GM21576 (cell line): Measurements from ENCODE around the gene SAMM50.

Source experiments
- ATAC-seq: cut with Tn5 transposase; IDR thresholded peaks from one replicate; pipeline ENCODE4 v1.9.1; 2021; ENCODE audit warnings: mild to moderate bottlenecking, moderate library complexity; ENCODE audit not compliant: unreplicated experiment

The SAMM50 gene

DNA sequence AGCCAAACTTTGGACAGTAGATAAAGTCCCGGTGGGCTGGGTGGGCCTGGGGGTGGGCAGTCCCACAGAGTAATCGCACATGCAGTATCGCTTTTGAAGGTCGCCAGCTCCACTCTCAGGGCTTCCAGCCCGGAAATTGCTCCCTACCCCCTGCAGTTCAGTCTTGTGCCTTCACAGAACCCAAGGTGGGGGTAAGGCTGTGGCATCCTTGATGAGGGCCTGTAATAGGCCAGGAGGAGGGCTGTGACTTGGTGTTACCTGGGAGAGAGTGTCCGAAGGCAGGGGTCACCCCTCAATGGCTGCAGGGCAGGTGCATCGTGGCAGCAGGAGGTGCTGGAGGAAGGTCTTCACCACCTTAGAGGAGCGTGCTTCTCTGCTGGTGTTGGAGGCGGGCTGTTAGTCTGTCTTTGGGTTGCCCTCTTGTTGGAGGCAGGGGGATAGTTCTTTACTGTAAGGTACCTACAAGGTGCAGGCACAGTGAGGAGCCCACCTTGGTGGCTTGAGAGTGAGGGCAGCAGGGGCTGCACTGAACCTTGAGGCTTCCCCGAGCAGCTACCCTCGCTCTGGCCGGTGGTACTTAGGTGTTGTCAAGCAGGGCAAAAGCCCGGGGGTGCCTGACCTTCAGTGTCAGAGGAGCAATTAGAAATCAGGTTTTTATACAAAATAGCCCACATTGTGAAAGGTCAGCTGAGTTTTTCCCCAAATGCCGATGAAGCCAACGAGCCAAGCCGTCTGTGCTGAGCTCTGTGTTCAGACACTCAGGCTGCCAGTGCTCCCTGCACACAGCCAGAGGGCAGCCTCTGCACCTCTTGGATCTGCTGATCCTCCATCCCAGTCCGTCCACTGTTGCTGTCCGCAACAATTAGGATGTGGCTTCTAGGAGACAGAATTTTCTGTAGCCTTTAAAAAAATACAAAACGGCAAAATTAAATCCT is 21.9 kb downstream of the SAMM50 start:
- ATAC-seq, result no peak

DNA sequence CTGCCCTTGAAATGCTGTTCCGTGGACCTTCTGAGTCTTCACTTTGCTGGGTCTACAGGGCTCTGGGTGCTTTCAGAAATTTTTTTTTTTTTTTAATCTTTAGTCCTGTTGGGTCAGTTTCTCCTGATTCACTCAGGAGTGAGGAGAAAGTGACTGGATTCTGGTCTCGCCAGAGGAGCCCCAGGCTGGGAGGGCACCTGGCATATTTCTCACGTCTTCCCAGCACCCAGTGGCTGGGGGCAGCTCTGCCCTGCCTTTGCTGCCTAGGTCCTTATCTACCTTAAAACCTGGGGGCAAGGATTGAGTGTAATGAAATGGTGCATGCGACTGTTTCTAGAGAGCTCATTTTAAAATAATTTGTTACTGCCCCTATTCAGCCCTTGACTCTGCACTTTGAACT is 23.3 kb downstream of the SAMM50 start:
- ATAC-seq, result no peak

DNA sequence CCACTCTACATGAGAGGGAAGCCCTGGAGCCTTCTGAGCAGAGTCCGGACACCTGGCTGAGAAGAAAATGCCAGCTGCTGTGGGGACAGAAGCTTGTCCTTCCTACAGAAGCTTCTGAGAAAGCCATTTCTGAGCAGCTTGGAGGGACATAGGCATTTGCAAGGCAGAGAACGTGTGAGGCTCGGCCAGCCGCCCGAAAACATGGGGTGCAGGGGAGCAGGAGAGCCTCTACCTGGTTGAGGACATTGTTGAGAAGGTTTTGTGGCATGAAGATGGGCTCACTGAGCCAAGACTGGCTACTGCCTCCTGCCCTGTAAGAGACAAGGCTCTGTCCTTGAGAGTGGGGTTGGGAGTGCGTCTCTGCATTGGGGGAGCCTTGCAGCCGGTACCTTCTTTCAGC is 25.3 kb downstream of the SAMM50 start:
- ATAC-seq, result no peak

DNA sequence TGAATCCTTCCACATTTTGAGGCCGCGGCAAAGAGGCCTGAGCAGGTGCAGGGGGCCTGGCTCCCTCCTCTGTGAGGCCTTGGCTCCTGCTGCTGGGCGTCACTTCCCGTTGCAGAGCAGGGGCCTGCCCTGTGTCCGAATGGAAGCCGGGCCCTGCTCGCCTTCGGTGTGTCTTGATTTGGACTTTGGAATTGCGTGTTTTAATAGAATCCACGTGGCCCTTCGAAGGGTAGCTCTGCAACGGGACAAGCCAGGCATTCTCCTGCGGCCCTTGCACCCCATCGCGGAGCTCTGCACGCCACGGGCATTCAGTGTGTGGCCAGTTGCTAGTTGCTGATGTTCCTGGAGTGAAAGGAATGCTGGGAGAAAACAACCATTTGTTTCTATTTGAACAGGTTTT is 25.8 kb downstream of the SAMM50 start:
- ATAC-seq, result no peak

DNA sequence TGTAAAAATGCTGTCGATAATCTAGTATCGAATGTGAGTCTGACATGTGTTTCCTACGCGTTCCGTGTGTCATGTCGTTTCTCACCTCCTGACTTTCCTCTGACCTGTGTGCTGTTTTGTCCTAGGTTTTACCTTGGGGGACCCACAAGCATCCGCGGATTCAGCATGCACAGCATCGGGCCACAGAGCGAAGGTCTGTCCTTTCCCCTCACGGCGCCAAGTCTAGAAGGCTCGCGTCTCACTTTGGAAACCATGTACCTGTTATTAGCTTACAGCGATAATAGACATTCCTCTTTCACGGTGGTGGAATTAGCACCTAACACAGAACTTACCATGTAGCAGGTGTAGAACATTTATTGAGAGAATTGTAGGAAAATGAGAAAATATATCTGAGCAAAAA is 28.6 kb downstream of the SAMM50 start:
- ATAC-seq, result no peak

DNA sequence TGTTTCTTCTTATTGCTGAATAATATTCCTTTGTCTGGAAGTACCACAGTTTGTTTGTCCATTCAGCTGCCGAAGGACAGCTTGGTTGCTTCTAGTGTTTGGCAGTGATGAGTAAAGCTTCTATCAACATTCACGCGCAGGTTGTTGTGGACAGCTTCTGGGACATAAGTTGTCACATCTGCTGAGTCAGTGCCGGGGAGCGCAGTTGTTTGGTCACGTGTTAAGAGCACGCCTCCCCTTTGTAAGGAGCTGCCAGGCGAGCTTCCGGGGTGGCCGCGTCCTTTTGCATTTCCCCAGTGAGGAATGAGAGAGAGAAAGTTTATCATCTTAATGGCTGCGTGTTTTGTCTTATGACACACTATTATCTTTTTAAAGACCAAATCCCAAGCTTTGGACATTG is 30.3 kb downstream of the SAMM50 start:
- ATAC-seq, result no peak

DNA sequence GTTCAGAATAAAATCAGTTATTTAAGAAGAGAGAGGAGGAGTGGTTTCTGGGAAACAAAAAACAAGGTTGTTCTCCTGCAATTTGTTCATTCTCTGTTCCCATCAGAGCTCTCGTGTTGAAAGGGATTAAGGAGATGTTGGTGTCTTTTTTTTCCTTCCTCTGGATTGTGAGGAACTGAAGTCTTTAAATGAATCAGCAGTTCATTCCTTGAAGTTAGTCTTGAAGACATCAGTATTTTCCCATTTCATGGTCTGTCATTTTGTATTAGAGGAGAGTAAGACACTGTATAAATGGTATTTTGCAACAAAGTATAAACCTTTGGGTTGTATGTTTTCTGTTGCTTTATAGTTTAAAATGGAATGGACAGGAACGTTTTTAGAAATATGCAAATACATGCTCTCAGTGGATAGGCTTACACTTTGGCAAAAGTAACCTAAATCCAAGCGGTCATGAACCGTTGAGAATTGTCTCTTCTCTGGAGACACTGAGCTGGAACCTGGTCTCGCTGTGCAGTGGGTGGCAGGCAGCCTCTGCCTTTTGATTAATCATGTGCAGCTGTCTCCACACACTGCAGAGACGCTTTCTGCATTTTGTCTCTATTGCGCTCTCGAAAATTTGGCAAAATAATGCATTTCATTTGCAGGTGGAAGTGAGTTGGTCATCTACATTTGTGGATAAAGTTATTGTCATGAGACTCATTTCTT is 33.0 kb downstream of the SAMM50 start:
- ATAC-seq, result no peak

DNA sequence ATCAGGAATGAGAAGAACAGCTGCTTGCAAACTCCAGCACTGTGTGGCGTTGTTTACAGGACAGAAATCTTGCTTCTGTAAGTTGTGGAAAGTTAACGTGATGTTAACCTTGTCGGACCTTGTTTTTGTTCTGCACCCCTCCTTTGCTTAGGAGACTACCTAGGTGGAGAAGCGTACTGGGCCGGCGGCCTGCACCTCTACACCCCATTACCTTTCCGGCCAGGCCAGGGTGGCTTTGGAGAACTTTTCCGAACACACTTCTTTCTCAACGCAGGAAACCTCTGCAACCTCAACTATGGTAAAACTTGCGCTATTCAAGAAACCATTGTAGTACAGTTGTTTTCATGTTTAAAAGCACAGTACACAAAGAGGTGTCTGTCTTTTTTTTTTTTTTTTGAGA is 33.7 kb downstream of the SAMM50 start:
- no peak for ATAC-seq

DNA sequence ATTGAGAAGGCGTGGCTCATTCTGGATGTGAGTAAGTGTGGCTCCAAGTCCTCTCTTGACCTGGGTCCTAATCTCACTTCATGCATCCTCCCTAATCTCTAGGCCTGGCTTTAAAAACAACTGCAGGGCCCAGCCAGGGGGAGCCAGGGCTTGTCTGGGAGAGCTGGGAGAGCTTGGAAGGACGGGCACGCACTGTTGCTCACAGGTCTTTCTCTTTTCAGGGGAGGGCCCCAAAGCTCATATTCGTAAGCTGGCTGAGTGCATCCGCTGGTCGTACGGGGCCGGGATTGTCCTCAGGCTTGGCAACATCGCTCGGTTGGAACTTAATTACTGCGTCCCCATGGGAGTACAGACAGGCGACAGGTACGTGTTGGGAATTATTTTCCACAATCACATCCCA is 34.8 kb downstream of the SAMM50 start:
- no peak for ATAC-seq

DNA sequence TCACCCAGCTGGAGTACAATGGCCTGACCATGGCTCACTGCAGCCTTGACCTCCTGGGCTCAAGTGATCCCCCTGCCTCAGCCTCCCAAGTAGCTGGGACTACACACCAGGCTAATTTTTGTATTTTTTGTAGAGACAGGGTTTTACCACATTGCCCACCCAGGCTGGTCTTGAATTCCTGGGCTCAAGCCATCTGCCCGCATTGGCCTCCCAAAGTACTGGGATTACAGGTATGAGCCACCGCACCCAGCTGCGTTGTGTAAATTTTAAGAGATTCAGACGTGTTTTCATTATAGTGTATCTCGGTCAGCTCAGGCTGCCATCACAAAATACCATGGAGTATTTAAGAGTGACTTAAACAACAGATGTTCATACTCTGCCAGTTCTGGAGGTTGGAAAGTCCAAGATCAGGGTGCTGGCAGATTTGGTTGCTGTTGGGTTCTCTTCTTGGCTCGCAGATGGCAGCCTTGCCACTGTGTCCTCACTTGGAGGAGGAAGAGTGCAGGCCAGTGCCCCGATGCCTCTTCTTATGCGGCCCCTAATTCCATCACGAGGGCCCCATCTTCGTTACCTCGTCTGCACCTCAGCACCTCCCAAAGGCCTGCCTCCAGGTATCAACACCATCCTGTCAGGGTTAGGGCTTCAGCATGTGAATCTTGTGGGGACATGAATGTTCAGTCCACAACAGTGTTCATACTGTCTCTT is 36.2 kb downstream of the SAMM50 start:
- ATAC-seq, result no peak

DNA sequence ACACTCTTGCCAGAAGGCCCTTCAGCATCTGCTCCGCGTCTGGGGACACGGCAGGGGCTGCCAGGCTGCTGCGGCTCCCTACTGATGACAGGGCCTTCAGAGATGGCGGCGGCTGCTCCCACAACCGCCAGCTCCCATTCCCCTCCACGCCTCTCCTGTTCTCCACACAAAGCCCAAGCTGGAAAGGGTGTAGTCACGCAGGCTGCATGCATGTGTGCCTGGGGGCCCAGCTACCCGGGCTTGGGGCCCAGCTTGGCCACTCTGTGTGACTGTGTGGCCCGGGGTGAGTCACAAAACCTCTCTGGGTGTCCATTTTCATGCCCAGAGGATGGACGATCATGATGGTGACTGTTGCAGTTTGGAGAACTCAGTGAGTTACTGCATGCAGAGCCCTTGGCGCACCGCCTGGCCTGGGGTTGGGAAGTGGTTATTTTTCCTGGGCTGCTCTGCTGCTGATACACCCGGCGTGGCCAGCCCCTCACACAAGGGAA is 37.1 kb downstream of the SAMM50 start:
- no peak for ATAC-seq

DNA sequence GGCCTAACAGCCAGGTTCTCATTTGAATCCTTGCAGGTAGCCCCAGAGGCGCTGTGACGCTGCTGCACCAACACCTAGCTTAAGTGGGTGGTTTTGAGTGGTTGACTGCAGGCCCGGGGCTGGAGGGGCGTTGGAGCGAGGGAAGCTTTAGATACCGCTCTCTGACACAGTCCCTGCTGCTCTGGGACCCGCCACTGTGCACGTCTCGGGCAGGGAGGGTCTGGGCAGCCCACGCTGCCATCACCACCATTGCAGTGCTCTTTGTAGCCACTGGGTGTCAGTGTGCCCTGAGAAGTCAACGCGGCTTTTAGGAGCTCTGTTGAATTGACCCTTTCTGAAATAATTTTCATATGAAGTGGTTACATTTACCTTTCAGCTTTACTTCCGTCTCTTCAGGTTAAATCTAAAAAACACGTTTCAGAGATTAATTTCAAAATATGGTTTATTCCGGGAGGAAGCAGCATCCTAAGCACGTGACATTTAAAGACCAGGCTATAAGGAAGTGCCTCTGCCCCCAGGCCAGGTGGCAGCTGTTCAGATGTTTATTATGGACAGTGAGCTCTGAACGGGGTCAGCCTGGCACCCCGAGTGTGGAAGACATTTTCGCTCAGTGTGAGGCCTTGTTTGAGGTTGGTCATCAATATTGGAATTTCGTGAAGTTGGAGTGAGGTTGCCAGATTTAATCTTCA is 38.0 kb downstream of the SAMM50 start:
- ATAC-seq, result peak; percentile 48

DNA sequence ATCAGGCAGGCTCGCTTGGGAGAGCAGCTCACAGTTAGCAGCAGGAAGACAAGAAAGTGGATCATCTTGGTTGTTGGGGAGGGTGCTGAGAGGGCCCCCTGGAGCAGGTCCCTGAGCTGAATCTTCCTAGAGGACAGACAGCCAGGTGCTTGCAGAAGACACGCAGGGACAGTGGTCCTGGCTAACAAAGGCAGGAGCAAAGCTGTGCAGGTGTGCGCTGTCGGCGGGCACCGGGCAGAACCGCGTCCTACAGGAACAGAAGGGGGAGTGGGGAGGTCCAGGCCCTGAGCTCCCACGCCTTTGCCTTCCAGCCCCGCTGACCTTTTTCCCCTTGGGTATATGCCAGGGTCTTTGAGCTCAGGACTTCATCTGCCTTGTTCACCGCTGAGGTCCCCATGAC is 38.8 kb downstream of the SAMM50 start:
- no peak for ATAC-seq

DNA sequence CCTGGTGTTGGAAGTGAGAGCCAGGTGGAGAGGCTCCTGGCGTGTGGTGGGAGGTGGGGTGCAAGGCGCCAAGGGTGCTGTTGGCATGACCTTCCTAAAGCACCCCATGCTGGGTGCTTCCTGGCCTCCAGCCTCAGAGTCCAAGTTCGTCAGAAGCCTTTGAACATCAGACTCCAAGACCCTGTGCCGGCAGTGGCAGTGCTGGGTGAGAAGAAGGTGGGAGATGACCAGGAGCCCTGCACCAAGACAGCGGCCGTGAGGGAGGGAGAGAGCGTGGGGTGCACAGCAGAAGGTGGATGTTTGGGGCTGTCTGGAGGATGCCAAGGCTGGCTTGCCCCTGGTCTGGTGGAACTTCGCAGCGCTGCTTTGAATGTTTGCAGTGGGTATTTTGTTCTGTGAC is 39.2 kb downstream of the SAMM50 start:
- ATAC-seq, result no peak

DNA sequence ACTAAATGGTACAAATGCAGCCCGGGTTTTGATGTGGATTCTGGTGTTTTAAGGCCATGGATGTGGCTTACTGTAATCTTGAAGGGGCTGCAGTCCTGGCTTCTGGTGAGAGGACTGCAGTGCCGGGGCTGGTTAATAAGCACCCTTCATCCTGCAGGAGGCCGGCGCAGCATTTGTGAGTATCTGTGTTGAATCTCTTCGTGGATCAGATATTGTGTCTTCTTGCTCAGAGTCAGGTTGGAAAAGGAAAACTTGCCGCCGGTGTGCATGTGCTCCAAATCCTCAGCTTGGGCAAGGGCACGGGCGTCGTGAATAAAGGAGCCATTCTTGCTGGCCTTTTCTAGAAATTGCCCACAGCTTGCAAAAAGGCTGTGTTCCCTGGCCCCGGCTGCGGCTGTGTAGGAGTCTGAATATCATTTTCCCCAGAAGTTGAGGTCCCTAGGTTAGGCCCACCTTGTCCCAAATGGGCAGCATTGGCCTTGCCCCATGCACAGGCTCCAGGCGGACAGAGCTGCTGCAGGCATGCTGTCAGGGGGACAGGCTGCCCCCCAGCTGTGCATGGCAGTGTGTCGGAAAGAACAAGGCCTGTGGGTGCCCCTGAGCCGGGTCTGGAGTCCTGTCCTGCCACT is 39.9 kb downstream of the SAMM50 start:
- ATAC-seq, result no peak

DNA sequence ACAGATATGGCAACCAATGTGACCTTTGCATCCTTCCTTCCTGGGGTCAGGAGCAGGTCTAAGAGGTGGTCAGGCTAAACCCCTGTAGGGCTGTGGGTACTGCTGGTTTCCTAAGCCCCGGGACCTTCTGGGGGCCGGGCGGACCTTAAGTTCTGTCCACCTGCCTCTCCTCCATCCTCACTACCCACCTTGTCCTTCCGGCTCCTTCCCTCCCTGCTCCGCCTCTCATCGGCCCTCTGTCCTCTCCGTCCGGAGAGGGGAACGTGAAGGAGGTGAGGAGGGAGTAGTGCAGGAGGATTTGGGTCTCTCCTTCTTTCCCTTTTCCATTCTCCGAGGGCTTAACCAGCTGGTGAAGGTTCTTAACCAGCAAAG is 40.5 kb downstream of the SAMM50 start:
- no peak for ATAC-seq

DNA sequence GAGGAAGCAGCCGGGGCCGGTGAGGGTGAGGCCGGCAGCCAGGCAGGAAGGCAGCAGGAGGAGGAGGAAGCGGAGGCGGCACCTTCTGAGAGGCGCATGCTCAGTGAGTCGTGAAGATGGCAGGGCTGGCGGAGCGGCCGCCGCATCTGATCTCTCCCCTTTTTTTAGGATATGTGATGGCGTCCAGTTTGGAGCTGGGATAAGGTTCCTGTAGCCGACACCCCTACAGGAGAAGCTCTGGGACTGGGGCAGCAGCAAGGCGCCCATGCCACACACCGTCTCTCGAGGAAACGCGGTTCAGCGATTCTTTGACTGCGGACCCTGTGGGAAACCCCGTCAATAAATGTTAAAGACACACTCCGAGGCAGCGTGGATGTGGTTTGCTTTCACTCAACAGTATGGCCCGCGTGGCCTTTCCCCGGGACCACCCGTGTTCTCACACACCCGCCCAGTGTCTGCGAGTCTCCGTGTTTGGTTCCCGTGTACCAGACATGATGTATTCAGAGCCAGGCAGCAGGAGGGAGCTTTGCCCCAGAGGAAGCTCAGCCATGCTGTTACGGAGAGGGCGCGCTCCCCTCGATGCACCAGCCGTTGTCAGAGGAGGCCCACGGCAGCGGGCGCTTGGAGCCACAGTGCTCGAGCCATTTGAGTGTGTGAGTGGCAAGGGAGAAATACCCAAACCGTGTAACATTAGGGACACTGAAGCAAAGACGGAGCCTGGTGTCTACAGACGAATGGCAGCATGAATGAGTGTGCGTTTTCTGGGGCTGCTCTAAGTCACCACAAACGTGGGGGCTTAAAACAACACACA is 41.1 kb downstream of the SAMM50 start:
- no peak for ATAC-seq

DNA sequence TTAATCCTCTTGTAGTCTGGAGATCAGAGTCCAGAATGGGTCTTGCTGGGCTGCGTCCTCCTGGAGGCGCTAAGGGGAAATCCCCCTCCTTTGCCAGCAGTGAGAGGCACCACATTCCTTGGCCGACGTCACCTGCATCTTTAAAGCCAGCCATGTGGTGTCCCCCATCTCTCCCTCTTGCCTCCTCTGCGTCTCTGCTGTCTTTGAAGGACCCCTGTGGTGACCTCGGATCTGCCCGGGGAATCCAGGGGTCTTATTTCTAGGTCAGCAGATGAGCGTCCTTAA is 41.7 kb downstream of the SAMM50 start:
- ATAC-seq, result no peak

DNA sequence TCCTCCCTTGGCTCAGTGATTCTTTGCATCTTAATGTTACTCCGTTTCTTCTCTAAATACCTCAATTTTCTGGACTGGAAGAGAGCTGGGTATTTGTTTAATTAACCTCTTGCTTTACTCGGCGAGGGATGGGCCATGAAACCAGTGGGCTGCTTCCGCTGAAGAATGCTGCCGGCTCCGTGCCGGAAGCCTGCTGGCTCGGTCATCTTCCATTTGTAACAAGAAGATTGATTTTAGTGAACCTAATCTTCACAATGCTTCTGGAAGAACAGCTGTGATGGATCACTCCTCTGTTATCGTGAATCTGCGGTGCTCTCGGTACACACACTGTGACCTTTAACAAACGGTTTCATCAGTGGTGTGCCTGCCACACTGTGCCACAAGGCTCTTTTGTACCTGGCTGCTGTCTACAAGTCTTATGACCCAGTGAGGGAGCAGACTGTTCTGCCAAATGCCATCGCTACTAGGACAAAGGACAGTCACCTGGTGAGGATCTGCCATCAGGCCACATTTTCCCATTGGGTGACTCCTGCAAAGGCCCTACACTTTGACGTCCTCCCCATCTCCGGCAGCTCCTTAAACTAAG is 43.5 kb downstream of the SAMM50 start:
- ATAC-seq, result no peak

DNA sequence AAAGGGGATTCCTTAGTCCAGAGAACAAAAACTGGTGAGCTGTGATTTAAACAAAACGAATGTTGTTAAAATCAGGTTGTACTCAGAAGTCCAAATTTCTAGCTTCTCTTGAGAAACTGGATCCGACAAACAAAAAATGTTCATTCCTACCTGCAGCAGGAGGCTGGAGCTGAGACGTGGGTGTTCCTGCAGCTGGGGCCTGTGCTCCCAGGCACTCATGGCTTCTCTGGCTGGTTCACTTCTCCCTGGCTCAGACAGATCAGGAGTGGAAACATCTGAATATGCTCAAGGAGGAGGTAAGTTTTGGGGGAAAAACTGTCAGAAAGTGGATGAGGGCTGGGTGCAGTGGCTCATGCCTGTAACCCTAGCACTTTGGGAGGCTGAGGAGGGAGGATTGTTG is 44.1 kb downstream of the SAMM50 start:
- no peak for ATAC-seq
